Activated CD4-positive, CD25-positive, alpha-beta regulatory T cell treated with anti-CD3 and anti-CD28 coated beads, Interleukin-2, amount 50 U/mL, for 16 hours (primary cell): ENCODE data around the gene TRPM3.

ENCODE experiments used
- DNase-seq: peaks from one replicate; pipeline ENCODE4 v3.0.0-alpha.2; 2020; ENCODE audit warnings: low read depth, low spot score

Gene TRPM3

GRCh38 chr9:70556771-70557170 lies 564.6 kb downstream of the TRPM3 start:
- no peak for DNase-seq

GRCh38 chr9:70554881-70555280 lies 566.5 kb downstream of the TRPM3 start:
- DNase-seq: no peak

GRCh38 chr9:70553707-70554673 lies 567.4 kb downstream of the TRPM3 start:
- no peak for DNase-seq

- no peak for DNase-seq
Observed at GRCh38 chr9:70552561-70552960, 568.9 kb downstream of the TRPM3 start.

- DNase-seq: no peak
Observed at GRCh38 chr9:70551801-70552200, 569.6 kb downstream of the TRPM3 start.

GRCh38 chr9:70551396-70551795 lies 570.0 kb downstream of the TRPM3 start:
- no peak for DNase-seq

- no peak for DNase-seq
Observed at GRCh38 chr9:70549926-70550325, 571.5 kb downstream of the TRPM3 start.

GRCh38 chr9:70542311-70542931 lies 579.0 kb downstream of the TRPM3 start:
- no peak for DNase-seq

- no peak for DNase-seq
Observed at GRCh38 chr9:70540016-70540415, 581.4 kb downstream of the TRPM3 start.

- DNase-seq: no peak
Observed at GRCh38 chr9:70539526-70539925, 581.9 kb downstream of the TRPM3 start.

GRCh38 chr9:70539001-70539400 lies 582.4 kb downstream of the TRPM3 start:
- DNase-seq: no peak

GRCh38 chr9:70537084-70537483 lies 584.3 kb downstream of the TRPM3 start:
- DNase-seq: no peak

GRCh38 chr9:70535546-70536323 lies 585.7 kb downstream of the TRPM3 start:
- DNase-seq: no peak

GRCh38 chr9:70534471-70534870 lies 587.0 kb downstream of the TRPM3 start:
- DNase-seq: no peak

- no peak for DNase-seq
Observed at GRCh38 chr9:70534061-70534460, 587.4 kb downstream of the TRPM3 start.

GRCh38 chr9:70533492-70533891 lies 587.9 kb downstream of the TRPM3 start:
- DNase-seq: no peak

- no peak for DNase-seq
Observed at GRCh38 chr9:70532716-70533115, 588.7 kb downstream of the TRPM3 start.

GRCh38 chr9:70531311-70531710 lies 590.1 kb downstream of the TRPM3 start:
- no peak for DNase-seq

GRCh38 chr9:70530716-70531115 lies 590.7 kb downstream of the TRPM3 start:
- no peak for DNase-seq

- no peak for DNase-seq
Observed at GRCh38 chr9:70529833-70530232, 591.6 kb downstream of the TRPM3 start.

GRCh38 chr9:70529377-70529776 lies 592.0 kb downstream of the TRPM3 start:
- DNase-seq: no peak

- no peak for DNase-seq
Observed at GRCh38 chr9:70526902-70527301, 594.5 kb downstream of the TRPM3 start.
